H1 (cell line): ENCODE measurements around the gene BPI. TPM values are rescaled to one million over a fixed set of nuclear protein-coding genes. Genes with fewer than 3 reads are reported as not detected.
A peak's percentile ranks its signal among the peaks of the same experiment; 100 is the strongest.

ENCODE experiments used
- CTCF ChIA-PET: fragments of 300-600 bp; sonication (Branson Sonifier 250); formaldehyde crosslinking; loops from one replicate; lab custom pipeline; 2021; ENCODE audit not compliant: partially characterized antibody; lab: Charles Lee
- POLR2A ChIA-PET: fragments of 300-600 bp; sonication (Branson Sonifier 250); formaldehyde crosslinking; loops from one replicate; lab custom pipeline; 2021; ENCODE audit warnings: inconsistent platforms; ENCODE audit not compliant: partially characterized antibody; lab: Charles Lee
- DNase-seq, 2 experiments: peaks; one replicate each; pipeline versions ENCODE4 v3.0.0 to v3.0.0-alpha.2; 2010 to 2022; ENCODE audit warnings: low spot score in 2 of 2, low read depth in 1 of 2, mixed read lengths in 1 of 2
- FAIRE-seq: peaks from 2 replicates; lab custom pipeline; 2011; peaks lifted over from hg19 to GRCh38; lab: Jason Lieb, UNC
- H2AFZ ChIP-seq: 2 replicates; pipeline ENCODE4 v1.8.1; 2012; ENCODE audit warnings: low read length, inconsistent platforms
- H2AK5ac ChIP-seq: 2 replicates; pipeline ENCODE4 v1.6.1; 2013; ENCODE audit warnings: low read depth, low read length
- H2BK120ac ChIP-seq: replicated peaks from 2 replicates; pipeline ENCODE3; 2013; ENCODE audit warnings: low read depth, low read length, inconsistent platforms
- H2BK12ac ChIP-seq: 2 replicates; pipeline ENCODE4 v1.6.1; 2013; ENCODE audit warnings: low read depth, low read length
- H2BK15ac ChIP-seq: 2 replicates; pipeline ENCODE4 v1.6.1; 2013; ENCODE audit warnings: low read length
- H2BK20ac ChIP-seq: 2 replicates; pipeline ENCODE4 v1.6.1; 2013; ENCODE audit warnings: low read length
- H2BK5ac ChIP-seq: 2 replicates; pipeline ENCODE4 v1.6.1; 2013; ENCODE audit warnings: low read depth, low read length
- H3K14ac ChIP-seq: 2 replicates; pipeline ENCODE4 v1.6.1; 2013; ENCODE audit warnings: inconsistent platforms; ENCODE audit not compliant: insufficient read length
- H3K18ac ChIP-seq: 2 replicates; pipeline ENCODE4 v1.6.1; 2013; ENCODE audit warnings: low read length; ENCODE audit errors: extremely low read depth
- H3K23ac ChIP-seq: 2 replicates; pipeline ENCODE4 v1.6.1; 2013; ENCODE audit warnings: inconsistent platforms; ENCODE audit not compliant: insufficient read length
- H3K23me2 ChIP-seq: 2 replicates; pipeline ENCODE4 v1.6.1; 2013; ENCODE audit warnings: low read depth, low read length
- H3K27ac ChIP-seq: 2 replicates; pipeline ENCODE4 v1.6.1; 2011; ENCODE audit warnings: low read depth, low read length, inconsistent platforms
- H3K27me3 ChIP-seq, 4 experiments: replicated peaks in 1 of 4; 1 replicate in 1 of 4; 2 replicates in 3 of 4; pipeline versions ENCODE4 v1.6.1 to v1.8.1; 2011 to 2013; ENCODE audit warnings: low read length in 3 of 4, mild to moderate bottlenecking in 3 of 4, inconsistent platforms in 2 of 4, mixed read lengths in 2 of 4, moderate library complexity in 1 of 4; ENCODE audit not compliant: control insufficient read depth in 3 of 4, insufficient read depth in 3 of 4; ENCODE audit errors: extremely low read depth in 1 of 4
- H3K36me3 ChIP-seq, 4 experiments: 2 replicates each; pipeline versions ENCODE4 v1.6.1 to v1.8.1; 2011 to 2013; ENCODE audit warnings: mild to moderate bottlenecking in 4 of 4, low read length in 3 of 4, moderate library complexity in 2 of 4, control low read depth in 1 of 4, inconsistent platforms in 1 of 4; ENCODE audit not compliant: insufficient read depth in 4 of 4, control insufficient read depth in 2 of 4
- H3K4ac ChIP-seq: replicated peaks from 2 replicates; pipeline ENCODE3; 2013; ENCODE audit warnings: low read length, low read depth, mixed read lengths, inconsistent platforms; ENCODE audit not compliant: insufficient read length
- H3K4me1 ChIP-seq, 4 experiments: replicated peaks in 1 of 4; 1 replicate in 1 of 4; 2 replicates in 3 of 4; pipeline versions ENCODE4 v1.6.1 to v1.8.1; 2011 to 2013; ENCODE audit warnings: low read length in 3 of 4, inconsistent platforms in 2 of 4, mixed read lengths in 1 of 4; ENCODE audit not compliant: insufficient read depth in 4 of 4, control insufficient read depth in 3 of 4
- H3K4me2 ChIP-seq, 2 experiments: 2 replicates each; pipeline versions ENCODE4 v1.6.1 to v1.8.1; 2011 to 2013; ENCODE audit warnings: low read depth in 2 of 2, low read length in 2 of 2, control low read depth in 1 of 2, inconsistent platforms in 1 of 2, mild to moderate bottlenecking in 1 of 2; ENCODE audit not compliant: insufficient read depth in 1 of 2
- H3K4me3 ChIP-seq, 4 experiments: fragments of 200-600, 300-600 bp in 1 of 4; sonication (generic), shearing (Covaris generic), sonication (Bioruptor Twin) in 1 of 4; 2 replicates each; pipeline versions ENCODE4 v1.5.1 to v1.8.1; 2011 to 2016; ENCODE audit warnings: low read length in 4 of 4, low read depth in 3 of 4, control low read depth in 2 of 4, inconsistent platforms in 2 of 4, mild to moderate bottlenecking in 2 of 4, mixed read lengths in 1 of 4, moderate library complexity in 1 of 4; ENCODE audit not compliant: insufficient read depth in 2 of 4; ENCODE audit errors: extremely low read depth in 1 of 4
- H3K56ac ChIP-seq: replicated peaks from 2 replicates; pipeline ENCODE3; 2013; ENCODE audit warnings: low read depth, mild to moderate bottlenecking, mixed read lengths, low read length, inconsistent platforms; ENCODE audit not compliant: insufficient read length
- H3K79me1 ChIP-seq: 2 replicates; pipeline ENCODE4 v1.6.1; 2013; ENCODE audit warnings: low read depth, low read length, control low read depth
- H3K79me2 ChIP-seq, 2 experiments: 2 replicates each; pipeline versions ENCODE4 v1.6.1 to v1.8.1; 2012 to 2013; ENCODE audit warnings: low read length in 2 of 2, mild to moderate bottlenecking in 2 of 2, inconsistent platforms in 1 of 2; ENCODE audit not compliant: insufficient read depth in 2 of 2, control insufficient read depth in 1 of 2
- H3K9ac ChIP-seq, 4 experiments: replicated peaks in 1 of 4; 1 replicate in 1 of 4; 2 replicates in 3 of 4; pipeline versions ENCODE4 v1.6.1 to v1.8.1; 2011 to 2013; ENCODE audit warnings: low read depth in 3 of 4, low read length in 3 of 4, control low read depth in 2 of 4, mild to moderate bottlenecking in 2 of 4, moderate library complexity in 2 of 4, inconsistent platforms in 1 of 4; ENCODE audit errors: extremely low read depth in 1 of 4
- H3K9me3 ChIP-seq, 2 experiments: 2 replicates each; pipeline versions ENCODE4 v1.6.1 to v1.8.1; 2012 to 2013; ENCODE audit warnings: mild to moderate bottlenecking in 2 of 2, moderate library complexity in 2 of 2, control low read depth in 1 of 2, inconsistent platforms in 1 of 2, low read depth in 1 of 2, low read length in 1 of 2, mixed read lengths in 1 of 2; ENCODE audit not compliant: insufficient read depth in 2 of 2
- H4K20me1 ChIP-seq, 2 experiments: replicated peaks in 1 of 2; 2 replicates each; pipeline versions ENCODE3 to v1.8.1; 2011 to 2013; ENCODE audit warnings: inconsistent platforms in 2 of 2, low read length in 2 of 2, mild to moderate bottlenecking in 1 of 2; ENCODE audit not compliant: insufficient read depth in 2 of 2, control insufficient read depth in 1 of 2
- H4K5ac ChIP-seq: 2 replicates; pipeline ENCODE4 v1.6.1; 2013; ENCODE audit warnings: low read length, low read depth, mixed read lengths, inconsistent platforms; ENCODE audit not compliant: insufficient read length
- H4K8ac ChIP-seq: 2 replicates; pipeline ENCODE4 v1.8.0; 2013; ENCODE audit warnings: mild to moderate bottlenecking, moderate library complexity, low read length, inconsistent platforms; ENCODE audit not compliant: insufficient read depth; ENCODE audit errors: extremely low read depth
- H4K91ac ChIP-seq: replicated peaks from 2 replicates; pipeline ENCODE3; 2013; ENCODE audit warnings: low read length, mixed read lengths, inconsistent platforms; ENCODE audit not compliant: insufficient read length
- GTF2F1 ChIP-seq: IDR thresholded peaks from 2 replicates; pipeline ENCODE4 v1.6.1; 2012; ENCODE audit warnings: low read depth, low read length, improper control_type of control experiment, borderline replicate concordance
- KDM1A ChIP-seq: fragments of 200-600, 300-600 bp; sonication (generic); IDR thresholded peaks from 2 replicates; pipeline ENCODE4 v1.7.1; 2016; ENCODE audit warnings: mild to moderate bottlenecking, low read length, borderline replicate concordance
- MAX ChIP-seq: IDR thresholded peaks from 2 replicates; pipeline ENCODE4 v1.6.1; 2012; ENCODE audit warnings: inconsistent platforms
- SIX5 ChIP-seq: IDR thresholded peaks from 2 replicates; pipeline ENCODE4 v1.6.1; 2011; ENCODE audit warnings: mild to moderate bottlenecking, low read depth, low read length
- WGBS, 2 experiments: shearing (Covaris generic) in 1 of 2; methylation state at CpG; one replicate each; pipeline versions ENCODE4 v1.1.6 to v1.1.7; 2013 to 2015; ENCODE audit warnings: low lambda C conversion rate in 2 of 2, mixed read lengths in 2 of 2, inconsistent platforms in 1 of 2, low coverage in 1 of 2, missing lambda C conversion rate in 1 of 2; ENCODE audit not compliant: insufficient replicate concordance in 2 of 2, insufficient coverage in 1 of 2, insufficient read length in 1 of 2; ENCODE audit errors: extremely low coverage in 1 of 2, missing lambda C conversion rate in 1 of 2; 5-methylcytosine and 5-hydroxymethylcytosine counted together
- polyA plus RNA-seq, 7 experiments: library from polyadenylated mRNA; depleted of rRNA in 3 of 7; stranded (reverse) in 5 of 7; unstranded in 2 of 7; fragments of >200 nt in 5 of 7; fragments of 200-250 nt in 2 of 7; gene quantifications; 1 replicate in 5 of 7; 2 replicates in 1 of 7; 4 replicates in 1 of 7; pipeline versions ENCODE4 v1.2.1 to v1.2.3, GENCODE V29; 2011 to 2013; ENCODE audit warnings: missing spikeins in 2 of 7, mixed read lengths in 2 of 7
- total RNA-seq: library from RNA; stranded (reverse); fragmentation: NEBNext Ultra II Directional; extraction: Animal tissue kit (Norgen Biotek cat#: 25700); gene quantifications from 2 replicates; pipeline ENCODE4 v1.2.1, GENCODE V29; 2021

The BPI gene
- total and polyA plus RNA-seq, 2 of the 8 experiments (the other 6 are each of a cell fraction or from before 2014, with no cell fraction given): not detected

- H3K36me3 ChIP-seq: no peaks in the 10 kb centered on the region
Measured at GRCh38 chr20:38258545-38259215, 45.3 kb upstream of the BPI start.

More at GRCh38 chr20:38258545-38259215, 45.3 kb upstream of the BPI start:
- Histone ChIP-seq H2BK20ac (no peak overlapping the region), H3K4ac (no peak overlapping the region), H3K79me2 (no peaks in the 10 kb centered on the region), H2AK5ac (no peak overlapping the region), H3K56ac (no peak overlapping the region), H3K23me2 (peaks cover 4% of the 10 kb centered on the region; the same call in 1 of the 2 replicates), H3K4me3 (no peak overlapping the region), H2AFZ (no peak overlapping the region), H3K23ac (no peak overlapping the region), H2BK12ac (no peak overlapping the region), H4K5ac (no peak overlapping the region), H4K91ac (no peak overlapping the region), H3K27me3 (peaks cover 3 to 18% (median 12%) of the 10 kb centered on the region in 4 experiments; a peak in 5 of 7 replicates), H2BK5ac (no peak overlapping the region), H4K8ac (no peak overlapping the region), H2BK120ac (no peak overlapping the region), H3K14ac (no peak overlapping the region), H3K9ac (no peak overlapping the region), H3K79me1 (no peaks in the 10 kb centered on the region), H3K4me2 (no peak overlapping the region), H3K4me1 (peaks cover 0 to 5% (median 2%) of the 10 kb centered on the region in 4 experiments; a peak in 4 of 7 replicates), H2BK15ac (0 out of 2 replicates have a peak overlapping the region, but pooled peaks have one; percentile 1), H3K18ac (no peak overlapping the region), H3K9me3 (no peaks in the 10 kb centered on the region), H3K27ac (no peak overlapping the region), H4K20me1 (no peaks in the 10 kb centered on the region)
- TF ChIP-seq SIX5: no peak
- TF ChIP-seq GTF2F1: no peak
- peak; percentile 72; the same call in 1 of the 2 replicates for TF ChIP-seq KDM1A
- no peak for TF ChIP-seq MAX
- no peak for FAIRE-seq
- WGBS, 2 experiments: 83% methylated on average over 7 of the region's 7 CpGs; no CpG with 5 or more reads in 1 of the 2 experiments
- ChIA-PET CTCF (interaction anchor here (0.6 to 1.7 kb wide), 3 partner anchors 15 to 532 kb away, joined by 3 to 8 read pairs (median 5); partner anchors contain the start of gene BPI), POLR2A (no interaction called here)
- no peak for DNase-seq
